ENCODE data around the gene MTUS2.
A peak's percentile ranks its signal among the peaks of the same experiment; 100 is the strongest.

Gene MTUS2

DNA sequence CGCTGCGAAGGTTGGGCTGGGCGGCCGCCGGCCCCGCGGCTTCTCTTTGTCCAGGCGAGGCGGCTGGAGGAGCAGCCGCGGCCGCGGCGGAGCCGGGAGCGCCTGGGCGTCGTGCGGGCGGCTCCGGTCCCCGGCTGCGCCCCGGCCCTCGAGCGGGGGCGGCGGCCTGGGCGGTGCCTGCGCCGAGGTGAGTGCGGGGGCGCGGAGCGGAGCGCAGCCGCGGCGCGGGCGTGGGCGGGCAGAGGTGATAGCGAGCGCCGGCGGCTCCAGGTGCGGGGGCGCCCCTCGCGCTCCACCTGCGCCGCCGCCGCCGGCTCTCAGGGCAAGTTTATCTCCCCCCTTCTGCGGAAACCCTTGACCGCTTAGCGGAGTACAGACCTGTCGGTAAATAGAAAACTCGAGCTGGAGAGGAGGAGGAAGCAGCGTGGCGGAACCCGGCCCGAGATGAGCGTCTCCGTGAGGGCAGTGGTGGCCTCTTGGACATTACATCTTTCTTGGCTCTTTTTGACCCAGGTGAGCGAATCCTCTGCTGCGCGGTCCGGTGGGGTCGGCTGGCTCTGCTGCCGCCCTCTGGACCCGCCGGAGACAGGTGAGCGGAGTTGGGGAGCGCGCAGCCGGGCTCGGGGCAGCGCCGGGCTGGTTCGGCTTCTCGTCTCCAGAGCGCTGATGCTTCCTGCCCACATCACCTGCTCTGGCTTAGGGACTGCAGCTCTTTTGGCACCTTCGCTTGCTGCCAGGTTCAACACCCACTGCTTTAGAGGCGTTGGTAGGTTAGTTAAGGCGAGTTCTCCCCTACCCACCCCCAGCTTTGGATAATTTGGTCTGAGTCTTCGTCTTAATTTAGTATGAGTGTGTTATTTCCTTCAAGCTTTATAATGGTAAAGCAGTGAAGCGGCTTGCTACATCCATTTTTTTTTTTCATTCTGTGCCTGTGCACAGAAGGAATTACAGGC lies at the start of gene MTUS2:
TSS of gene MTUS2 (plus strand) at position 241 of the 953 bp plus-strand sequence.
- DNase-seq = no peak

- DNase-seq = no peak
Observed at GRCh38 chr13:28778308-28779215, 41.6 kb upstream of the MTUS2 start.

GRCh38 chr13:28792992-28793391 lies 27.1 kb upstream of the MTUS2 start:
- DNase-seq = no peak

- no peak for DNase-seq
Observed at GRCh38 chr13:28794396-28794795, 25.7 kb upstream of the MTUS2 start.

DNA sequence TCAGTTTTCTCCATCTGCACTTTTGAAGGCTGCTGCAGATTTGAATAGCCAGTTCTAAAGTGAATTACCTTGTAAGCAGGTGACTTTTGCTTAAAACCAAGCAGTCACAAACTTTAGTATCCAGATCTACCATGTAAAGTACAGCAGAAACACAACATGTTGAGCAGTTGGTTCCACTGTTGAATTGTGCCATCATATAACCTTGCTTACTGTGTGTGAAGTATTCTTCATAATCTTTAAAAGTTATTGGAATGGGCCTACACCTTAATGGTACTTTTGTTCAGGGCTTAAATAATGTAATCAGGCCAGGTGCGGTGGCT lies 23.2 kb upstream of the MTUS2 start:
- DNase-seq = no peak

DNA sequence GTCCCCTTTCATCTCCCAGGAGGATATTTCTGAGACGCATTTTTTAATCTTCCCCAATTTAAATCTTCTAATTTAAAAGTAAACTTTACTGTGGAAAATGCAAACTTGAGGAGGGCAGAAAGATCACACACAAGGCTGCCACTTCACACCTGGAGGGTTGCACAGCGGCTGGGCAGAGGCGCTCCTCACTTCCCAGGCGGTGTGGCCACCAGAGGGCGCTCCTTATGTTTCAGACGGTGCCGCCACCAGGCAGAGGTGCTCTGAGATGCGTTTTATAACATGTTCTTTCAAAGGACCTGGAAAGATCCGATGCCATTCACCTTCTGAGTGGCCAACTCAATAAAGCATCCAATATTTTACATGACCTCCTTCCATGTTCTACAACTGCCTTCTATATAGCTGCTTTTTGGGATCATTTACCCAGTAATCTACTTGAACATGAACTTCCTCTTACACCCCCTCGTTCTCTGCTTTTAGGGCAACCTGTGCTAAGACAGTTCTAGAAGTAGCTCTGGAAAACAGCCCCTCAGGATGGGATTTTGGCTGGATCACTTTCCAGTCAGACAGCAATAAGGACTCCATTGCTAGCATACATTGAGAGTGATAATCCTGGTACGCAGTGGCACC lies 14.8 kb upstream of the MTUS2 start:
- no peak for DNase-seq

- no peak for DNase-seq
Observed at GRCh38 chr13:28817204-28817603, 2.9 kb upstream of the MTUS2 start.

- DNase-seq = no peak
Observed at GRCh38 chr13:28819046-28819730, 951 bp upstream of the MTUS2 start.

DNA sequence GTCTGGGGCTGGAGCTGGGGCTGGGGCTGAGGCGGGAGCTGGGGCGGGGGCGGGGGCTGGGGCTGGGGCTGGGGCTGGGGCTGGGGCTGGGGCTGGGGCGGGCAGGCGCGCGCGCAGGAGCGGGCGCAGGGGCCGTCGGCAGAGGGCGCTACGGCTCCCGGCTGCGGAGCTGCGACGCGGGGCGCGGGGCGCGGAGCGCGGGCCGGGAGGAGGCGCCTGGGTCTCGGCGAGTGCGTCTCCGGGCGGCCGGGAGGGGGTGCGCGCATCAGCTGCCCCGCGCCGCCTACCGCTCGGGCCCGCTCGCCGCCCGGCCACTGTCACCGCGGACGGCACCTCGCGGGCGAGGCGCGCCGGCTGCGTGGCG lies 422 bp upstream of the MTUS2 start:
- DNase-seq = peak; percentile 4 to 11

DNA sequence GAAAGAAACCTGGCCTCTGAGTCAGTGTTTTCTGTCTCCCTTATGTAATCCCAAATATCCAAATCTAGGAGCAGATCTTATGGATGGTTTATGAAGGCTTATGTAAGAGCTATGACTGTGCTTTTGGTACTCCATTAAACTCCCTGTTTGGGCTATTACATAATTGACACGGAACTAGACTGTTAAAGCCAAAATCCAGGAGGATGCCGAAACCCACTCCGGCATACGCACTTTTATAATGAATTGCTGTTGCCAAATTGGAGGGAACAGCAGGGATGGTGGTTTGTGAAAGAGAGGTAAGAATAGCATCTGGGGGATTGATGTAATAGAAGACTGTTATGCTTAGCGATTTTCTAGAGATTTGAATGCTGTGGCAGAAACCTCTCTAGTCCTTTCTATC lies 2.0 kb downstream of the MTUS2 start:
- DNase-seq = no peak

GRCh38 chr13:28822801-28823200 lies 2.7 kb downstream of the MTUS2 start:
- DNase-seq = no peak

- no peak for DNase-seq
Observed at GRCh38 chr13:28825379-28825778, 5.2 kb downstream of the MTUS2 start.

DNA sequence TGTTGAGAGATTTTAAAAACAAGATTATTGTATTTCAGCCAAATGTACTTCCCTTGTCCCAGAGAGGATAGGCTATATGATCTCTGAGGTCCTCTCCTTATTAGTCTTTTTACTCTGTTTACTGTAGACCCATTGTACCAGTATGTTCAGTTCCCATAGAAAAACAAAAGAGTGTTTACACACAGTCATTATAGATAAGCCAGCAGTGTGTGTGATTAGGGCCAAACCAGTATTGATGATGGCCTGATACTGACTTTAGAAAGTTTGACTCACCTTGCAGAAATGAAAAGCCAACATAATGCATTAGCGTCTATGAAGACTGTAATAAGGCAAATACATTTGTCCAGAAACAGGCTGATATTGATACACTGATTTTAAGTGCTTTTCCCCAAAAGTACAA lies 6.2 kb downstream of the MTUS2 start:
- DNase-seq = no peak

DNA sequence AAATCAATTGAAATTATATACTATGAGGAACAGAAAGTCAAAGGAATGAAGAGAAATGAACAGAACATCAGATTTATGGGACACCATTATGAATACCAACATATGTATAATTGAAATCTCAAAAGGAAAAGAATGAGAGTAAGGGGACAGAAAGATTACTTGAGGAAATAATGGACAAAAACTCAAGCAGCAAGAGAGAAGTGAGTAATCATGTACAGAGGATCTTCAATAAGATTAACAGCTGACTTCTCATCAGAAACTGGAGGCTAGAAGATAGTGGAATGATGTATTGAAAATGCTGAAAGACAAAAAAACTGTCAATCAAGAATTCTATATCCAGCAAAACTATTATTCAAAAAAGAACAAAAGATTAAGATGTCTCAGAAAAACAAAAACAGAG lies 10.4 kb downstream of the MTUS2 start:
- no peak for DNase-seq

GRCh38 chr13:28831117-28831516 lies 11.0 kb downstream of the MTUS2 start:
- no peak for DNase-seq

- DNase-seq = no peak
Observed at GRCh38 chr13:28837111-28837510, 17.0 kb downstream of the MTUS2 start.

DNA sequence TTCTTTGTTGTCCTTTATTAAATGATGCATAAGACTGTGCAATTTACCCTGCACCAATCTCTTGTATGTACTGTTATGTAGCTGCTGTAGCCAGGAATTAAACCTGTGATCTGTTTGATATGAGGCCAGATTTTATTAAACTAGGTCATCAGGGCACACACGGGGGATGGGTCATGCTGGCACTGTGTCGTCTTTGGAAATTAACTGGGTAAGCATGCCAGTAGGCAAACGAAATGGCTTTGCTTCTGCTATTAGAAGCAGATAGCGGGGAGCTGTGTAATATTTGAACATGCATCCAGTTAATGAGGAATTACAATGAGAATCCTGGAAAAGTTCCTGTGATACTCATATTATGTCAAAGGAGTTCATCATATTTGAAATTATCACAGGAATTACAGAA lies 23.5 kb downstream of the MTUS2 start:
- DNase-seq = no peak

GRCh38 chr13:28849441-28849840 lies 29.3 kb downstream of the MTUS2 start:
- no peak for DNase-seq

DNA sequence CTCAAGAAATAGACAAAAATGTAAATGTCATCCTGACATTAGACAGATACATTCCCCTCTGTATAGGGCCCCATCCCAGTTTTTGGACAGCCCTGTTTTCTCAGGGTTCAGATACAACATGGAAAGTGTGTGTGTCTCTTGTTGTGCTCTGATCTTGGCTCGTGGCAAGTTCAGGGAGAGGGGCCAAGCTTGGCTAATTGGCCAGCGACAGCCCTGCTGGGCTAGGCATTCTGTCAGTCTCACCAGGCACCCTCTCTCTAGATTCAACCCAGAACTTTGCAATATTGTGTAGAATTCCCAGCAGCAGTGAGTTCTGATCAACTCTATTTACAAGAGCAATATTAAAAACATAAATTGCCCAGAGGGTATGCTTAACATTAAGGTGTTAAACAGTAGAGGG lies 30.1 kb downstream of the MTUS2 start:
- DNase-seq = no peak

GRCh38 chr13:28851422-28851821 lies 31.3 kb downstream of the MTUS2 start:
- no peak for DNase-seq

DNA sequence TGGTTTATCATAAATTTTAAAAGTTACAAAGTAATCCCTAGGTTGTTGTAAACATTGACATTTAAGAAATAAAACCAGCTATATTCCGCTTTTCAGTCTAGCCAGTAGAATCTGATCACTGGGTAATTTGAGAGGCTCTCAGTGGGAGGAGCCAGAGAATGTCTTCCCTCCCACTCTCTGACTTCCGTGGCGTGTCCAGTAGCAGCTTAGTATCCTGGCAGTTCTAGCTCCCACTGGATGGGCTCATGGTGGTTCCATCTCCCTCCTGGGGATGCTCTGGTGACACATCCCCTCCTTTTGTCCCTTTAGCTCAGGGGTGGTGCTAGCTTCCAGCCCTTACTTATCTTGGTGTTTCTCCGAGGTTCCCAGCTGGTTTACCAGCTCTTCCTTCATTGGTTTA lies 34.5 kb downstream of the MTUS2 start:
- no peak for DNase-seq

DNA sequence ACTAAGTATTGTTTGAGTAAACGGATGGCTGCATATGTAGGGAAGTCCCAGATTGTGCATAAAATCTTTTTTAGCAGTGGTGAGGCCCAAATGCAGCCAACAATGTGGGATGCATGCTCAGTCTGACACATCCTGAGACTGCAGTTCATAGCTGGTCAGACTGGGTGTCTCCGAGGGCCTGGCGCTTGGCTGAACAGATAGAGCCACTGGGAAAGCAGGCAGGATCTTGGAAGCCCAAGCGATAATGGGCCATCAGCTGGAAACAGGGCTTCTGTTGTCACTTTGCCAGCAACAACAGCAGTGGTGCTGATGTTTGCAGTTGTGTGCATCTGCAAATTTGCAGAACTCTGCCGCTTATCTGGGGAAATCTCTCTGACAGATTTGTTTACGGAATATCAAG lies 36.1 kb downstream of the MTUS2 start:
- DNase-seq = no peak

DNA sequence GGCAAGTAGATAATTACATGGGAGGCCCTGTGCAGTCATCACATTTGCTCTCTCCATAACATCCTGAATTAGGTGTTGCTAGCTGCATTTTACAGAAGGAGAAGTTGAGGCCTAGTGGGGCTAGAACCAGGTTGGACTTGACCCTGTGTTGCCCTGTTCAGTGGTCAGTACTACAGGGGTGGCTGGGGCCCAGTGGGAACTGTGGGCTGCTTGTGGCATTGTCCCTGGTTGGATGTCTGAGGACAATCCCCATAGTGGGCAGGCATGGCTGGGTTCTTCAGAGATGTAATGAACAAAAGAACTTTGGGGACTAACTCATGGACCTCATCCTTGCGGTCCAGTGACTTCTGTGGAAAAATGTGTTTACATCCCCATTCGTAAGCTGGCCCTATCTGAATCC lies 38.9 kb downstream of the MTUS2 start:
- DNase-seq = no peak

Data from hippocampal formation (tissue), 2 donors.